Fibroblast of skin of abdomen (primary cell): ENCODE results near the gene SPIB.
"Not testable (repeated sequence)": the region's sequence is repeated elsewhere in the genome, so short reads cannot be mapped to it uniquely, and the experiment has no call there.

Experiments
- DNase-seq: peaks from one replicate; pipeline ENCODE4 v3.0.0-alpha.2; 2013

Gene SPIB

DNA sequence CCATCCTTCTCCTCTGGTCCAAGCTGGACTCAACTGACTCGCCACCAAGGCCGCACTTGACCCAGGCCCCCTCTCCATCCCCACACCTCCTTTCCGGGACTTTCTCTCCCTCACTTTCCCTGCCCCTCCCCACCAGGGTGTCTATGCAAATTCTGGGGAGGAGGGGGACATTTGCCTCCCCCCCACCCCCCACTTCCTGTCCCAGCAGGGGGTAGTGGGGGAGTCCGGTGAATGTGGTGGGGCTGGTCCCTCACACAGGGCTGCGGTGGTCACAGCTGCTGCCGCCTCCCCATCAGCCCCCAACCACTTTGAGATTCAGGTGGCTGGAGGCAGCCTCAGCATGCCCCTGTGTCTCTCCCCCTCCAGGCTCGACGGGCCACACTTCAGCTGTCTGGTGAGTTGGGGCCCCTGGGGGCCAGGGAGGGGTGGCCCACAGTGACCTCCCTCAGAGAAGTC, 870 bp downstream of the SPIB start:
- DNase-seq, result no peak

- DNase-seq, result no peak
Observed at GRCh38 chr19:50420127-50420526, 1.4 kb downstream of the SPIB start.

- no peak for DNase-seq
Observed at GRCh38 chr19:50420808-50421207, 2.1 kb downstream of the SPIB start.

- DNase-seq, result no peak
Observed at GRCh38 chr19:50422397-50423278, 3.9 kb downstream of the SPIB start.

DNA sequence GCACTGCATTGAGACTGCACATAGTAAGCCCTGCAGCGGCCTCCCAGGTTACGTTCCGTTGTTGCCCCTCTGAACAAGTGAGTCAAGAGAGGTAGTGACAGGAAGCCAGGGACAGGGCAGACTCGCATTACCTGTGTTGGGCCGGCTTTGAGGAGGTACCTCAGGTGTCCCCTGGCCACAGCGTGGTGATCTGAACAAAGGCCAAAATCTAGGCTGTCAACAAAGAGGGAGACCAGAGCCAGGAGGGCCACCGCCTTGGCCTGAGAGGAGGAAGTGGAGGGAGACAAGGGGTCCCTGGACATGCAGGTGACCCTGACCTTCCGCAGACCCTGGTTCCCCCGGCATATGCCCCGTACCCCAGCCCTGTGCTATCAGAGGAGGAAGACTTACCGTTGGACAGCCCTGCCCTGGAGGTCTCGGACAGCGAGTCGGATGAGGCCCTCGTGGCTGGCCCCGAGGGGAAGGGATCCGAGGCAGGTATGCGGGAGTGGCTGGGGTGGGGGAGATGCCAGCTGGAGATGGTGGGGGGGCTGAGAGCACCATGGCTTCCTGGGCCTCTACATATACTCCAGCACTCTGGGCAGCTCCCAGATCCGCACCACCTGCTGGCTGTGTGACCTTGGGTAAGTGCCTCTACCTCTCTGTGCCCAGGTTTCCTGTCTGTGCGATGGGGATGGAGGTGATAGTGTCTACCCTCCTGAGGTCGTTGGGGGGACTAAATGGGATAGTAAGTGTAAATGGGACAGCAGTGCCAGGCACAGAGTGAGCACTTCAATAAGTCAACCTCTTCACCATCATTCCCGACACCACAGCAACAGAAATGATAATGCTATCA, 4.8 kb downstream of the SPIB start:
- no peak for DNase-seq

DNA sequence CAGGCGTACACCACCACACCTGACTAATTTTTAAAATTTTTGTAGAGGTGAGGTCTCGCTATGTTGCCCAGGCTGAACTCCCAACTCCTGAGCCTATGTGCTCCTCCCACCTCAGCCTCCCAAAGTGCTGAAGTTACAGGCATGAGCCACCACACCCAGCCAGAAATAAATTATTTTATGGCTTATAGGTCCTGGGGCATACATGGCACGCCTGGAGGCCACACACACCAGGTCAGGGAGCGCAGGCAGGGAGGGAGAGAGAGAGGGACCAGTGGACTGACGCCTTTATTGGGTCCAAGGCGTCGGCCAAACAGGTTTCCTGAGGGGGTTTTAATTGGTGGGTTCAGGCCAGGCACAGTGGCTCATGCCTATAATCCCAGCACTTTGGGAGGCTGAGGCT, 6.8 kb downstream of the SPIB start:
- DNase-seq, result no peak

GRCh38 chr19:50427318-50427925, 8.7 kb downstream of the SPIB start:
- no peak for DNase-seq

GRCh38 chr19:50427997-50428425, 9.3 kb downstream of the SPIB start:
- peak; percentile 54 for DNase-seq

GRCh38 chr19:50428772-50429463, 10.2 kb downstream of the SPIB start:
- no peak for DNase-seq

- DNase-seq, result no peak
Observed at GRCh38 chr19:50430888-50431342, 12.2 kb downstream of the SPIB start.

- DNase-seq, result peak; percentile 61
Observed at GRCh38 chr19:50431343-50432220, 12.8 kb downstream of the SPIB start.

GRCh38 chr19:50432221-50433028, 13.7 kb downstream of the SPIB start, which contains the start of gene MYBPC2:
Gene MYBPC2, plus strand, starts transcription at chr19:50432892. Its CDS starts 62 bp downstream, at chr19:50432954.
- no peak for DNase-seq

DNA sequence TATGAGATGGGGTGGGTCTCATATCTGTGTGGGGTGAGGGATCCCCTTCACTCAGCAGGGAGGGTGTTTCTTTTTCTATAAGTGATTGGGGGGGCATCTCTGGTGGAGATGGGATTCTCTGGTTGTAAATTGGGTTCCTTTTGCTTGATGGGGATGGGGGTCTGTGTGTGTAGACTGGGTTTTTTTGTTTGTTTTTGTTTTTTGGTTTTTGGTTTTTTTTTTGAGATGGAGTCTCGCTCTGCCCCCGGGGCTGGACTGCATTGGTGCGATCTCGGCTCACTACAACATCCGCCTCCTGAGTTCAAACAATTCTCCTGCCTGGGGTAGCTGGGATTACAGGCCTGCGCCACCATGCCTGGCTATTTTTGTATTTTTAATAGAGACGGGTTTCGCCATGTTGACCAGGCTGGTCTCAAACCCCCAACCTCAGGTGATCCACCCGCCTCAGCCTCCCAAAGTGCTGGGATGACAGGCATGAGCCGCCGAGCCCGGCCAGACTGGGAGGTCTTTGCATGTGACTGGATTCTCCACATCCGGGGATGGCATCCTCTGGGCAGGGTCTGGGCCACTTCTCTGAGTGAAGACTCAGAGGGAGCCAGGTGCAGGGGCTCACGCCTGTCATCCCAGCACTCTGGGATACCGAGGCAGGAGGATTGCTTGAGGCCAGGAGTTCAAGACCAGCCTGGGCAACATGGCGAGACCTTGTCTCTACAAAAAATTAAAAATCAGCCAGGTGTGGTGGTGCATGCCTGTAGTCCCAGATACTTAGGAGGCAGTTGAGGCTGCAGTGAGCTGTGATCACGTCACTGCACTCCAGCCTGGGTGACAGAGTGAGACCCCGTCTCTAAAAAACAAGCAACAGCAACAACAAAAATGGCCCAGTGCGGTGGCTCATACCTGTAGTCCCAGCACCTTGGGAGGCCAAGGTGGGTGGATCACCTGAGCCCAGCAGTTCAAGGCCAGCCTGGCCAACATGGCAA, 14.8 kb downstream of the SPIB start:
- no peak for DNase-seq

- DNase-seq, result no peak
Observed at GRCh38 chr19:50434525-50434924, 15.8 kb downstream of the SPIB start.

- DNase-seq, result no peak
Observed at GRCh38 chr19:50435221-50435620, 16.5 kb downstream of the SPIB start.

GRCh38 chr19:50435627-50436026, 16.9 kb downstream of the SPIB start:
- no peak for DNase-seq

DNA sequence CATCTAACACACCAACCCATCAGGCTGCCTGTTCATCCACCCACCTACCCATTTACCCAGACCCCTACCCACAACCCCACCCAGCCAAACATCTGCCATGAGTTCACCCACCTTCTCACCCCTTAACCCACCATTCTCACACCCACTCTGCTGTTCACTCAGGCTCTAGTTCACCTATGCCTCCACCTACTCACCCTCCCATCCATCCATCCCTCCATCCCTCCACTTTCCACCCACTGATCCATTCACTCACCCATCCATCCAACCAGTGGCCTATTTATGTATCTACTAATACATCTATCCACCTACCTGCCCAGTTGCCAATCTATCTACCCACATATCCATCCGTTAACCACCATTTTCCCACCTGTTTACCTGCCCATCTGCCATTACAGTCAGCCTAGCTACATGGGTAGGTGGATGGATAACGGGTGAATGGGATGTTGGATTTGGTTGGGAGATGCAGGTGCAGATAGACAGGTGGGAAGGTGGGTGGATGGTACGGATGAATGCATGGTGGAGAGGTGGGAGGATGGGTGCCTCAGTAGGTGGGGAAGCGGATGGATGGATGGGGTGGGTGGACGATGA, 19.2 kb downstream of the SPIB start:
- no peak for DNase-seq

DNA sequence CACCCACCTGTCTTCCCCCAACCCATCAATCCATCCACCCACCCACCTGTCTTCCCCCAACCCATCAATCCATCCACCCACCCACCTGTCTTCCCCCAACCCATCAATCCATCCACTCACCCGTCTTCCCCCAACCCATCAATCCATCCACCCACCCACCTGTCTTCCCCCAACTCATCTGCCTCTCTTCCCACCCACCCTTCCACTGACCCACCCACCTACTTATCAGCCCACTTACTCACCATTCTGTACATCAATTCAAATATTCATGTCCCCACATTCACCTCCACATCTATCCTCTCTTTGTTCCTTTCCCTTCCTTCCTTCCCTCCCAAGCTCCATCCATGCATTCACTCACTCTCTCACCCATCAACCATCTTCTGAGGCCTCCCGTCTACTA, 20.4 kb downstream of the SPIB start:
- not testable (repeated sequence) for DNase-seq

GRCh38 chr19:50444059-50444458, 25.3 kb downstream of the SPIB start:
- DNase-seq, result no peak
